HG03135 (cell line): ENCODE measurements around the gene CCT3.
A peak's percentile ranks its signal among the peaks of the same experiment; 100 is the strongest.
"Not testable (repeated sequence)": the region's sequence is repeated elsewhere in the genome, so short reads cannot be mapped to it uniquely, and the experiment has no call there.

Experiments used
- ATAC-seq: cut with Tn5 transposase; IDR thresholded peaks from one replicate; pipeline ENCODE4 v1.9.1; 2021; ENCODE audit warnings: mild to moderate bottlenecking, moderate library complexity; ENCODE audit not compliant: unreplicated experiment

CCT3 gene

DNA sequence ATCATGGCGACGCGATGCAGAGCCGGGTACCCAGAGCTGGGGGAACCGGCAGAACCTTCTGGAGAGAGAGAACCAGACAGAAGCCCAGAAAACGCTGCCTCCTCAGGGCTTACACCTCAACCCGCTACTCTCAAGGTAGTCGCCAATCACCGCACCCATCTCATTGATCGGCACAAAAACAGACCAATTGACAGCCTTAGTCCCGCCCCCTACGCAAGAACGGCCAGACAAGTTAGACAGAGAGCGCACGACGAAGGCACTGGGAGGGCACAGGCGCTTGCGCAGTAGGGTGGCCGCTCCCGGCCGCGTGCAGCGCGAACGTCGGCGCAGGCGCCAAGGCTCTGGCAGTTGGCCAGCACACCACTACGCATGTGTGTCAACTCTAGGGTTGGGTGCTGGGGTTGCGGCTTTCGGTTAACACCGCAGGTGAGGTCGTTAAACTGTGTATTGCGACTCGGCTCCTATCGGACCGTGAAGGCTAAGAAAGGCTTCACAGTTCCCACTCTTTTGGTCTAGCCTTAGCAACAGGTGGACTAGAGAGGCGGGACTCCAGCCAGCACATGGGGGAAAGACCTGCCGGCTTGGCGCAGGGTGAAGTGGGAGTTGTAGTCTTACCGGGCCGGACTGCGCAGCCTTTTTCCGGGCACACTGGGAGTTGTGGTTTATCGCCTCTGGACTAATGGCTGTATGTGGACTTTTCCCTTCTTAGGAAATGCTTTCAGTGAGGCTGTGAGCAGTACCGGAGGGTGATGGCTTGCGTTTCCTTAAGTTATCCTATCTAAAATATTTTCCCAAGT is at the start of gene CCT3, which contains the start of gene TSACC:
Gene CCT3, minus strand, starts transcription at position 113 of the 797 bp plus-strand sequence. Its CDS starts 108 bp downstream, at position 5.
Gene TSACC, plus strand, starts transcription at position 347 of the 797 bp plus-strand sequence. CDS start 1,232 bp downstream, outside the sequence.
- peak; percentile 94 for ATAC-seq

DNA sequence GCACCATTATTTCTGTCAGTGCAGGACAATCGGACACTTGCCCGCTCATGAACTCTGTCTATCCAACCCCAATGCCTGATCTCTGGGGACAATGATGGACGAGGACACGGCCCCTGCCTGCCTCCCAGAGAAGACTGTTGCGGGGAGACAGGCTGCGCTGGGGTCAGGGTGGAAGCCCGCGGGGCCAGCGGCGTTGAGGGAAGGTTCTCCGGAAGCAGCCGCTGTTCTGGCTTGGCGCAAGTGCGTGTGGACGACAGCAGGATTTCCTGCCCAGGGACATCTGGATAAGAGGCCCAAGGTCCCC is 49.7 kb upstream of the CCT3 start:
- ATAC-seq, result no peak

DNA sequence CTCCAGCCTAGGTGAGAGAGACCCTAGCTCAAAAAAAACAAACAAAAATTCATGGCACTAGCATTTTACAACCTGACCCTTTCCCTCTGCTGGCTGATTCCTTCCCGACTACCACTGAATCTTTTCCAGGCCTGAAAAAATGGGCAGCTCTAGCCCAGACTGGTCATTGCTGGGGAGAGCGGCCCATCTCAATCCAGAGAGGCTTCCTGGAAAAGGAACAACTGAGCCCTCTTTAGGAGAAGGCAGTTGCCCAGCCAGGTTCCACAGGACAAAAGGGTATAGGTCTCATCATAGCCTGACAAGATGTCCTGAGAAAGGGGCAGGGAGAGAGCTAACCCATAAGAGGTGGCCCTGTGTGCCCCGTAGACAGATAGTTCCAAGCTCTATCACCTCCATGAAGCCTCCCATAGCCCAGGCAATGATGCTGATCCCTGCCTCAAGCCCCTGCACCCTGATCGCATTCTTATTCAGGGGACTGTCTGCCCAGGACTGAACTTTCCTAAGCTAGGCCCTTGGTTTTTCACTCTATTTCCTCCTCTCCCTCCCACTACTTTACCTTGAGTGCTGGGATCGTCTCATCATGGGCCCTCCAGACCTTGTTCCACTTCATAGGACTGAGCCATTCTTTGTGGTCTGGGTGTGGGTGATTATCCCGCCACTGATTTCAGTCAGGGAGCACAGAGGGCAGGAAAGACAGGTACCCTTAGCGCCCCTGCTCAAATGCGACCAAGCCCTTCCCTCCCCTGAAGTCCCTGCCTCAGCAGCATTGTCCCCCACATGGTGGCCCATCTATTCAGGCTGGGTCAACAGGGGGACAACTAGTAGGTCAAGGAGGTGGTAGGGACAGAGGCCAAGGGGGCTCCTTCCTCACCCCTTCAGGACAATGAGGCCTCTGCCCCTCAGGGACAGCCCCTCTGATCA is 49.1 kb upstream of the CCT3 start:
- no peak for ATAC-seq

DNA sequence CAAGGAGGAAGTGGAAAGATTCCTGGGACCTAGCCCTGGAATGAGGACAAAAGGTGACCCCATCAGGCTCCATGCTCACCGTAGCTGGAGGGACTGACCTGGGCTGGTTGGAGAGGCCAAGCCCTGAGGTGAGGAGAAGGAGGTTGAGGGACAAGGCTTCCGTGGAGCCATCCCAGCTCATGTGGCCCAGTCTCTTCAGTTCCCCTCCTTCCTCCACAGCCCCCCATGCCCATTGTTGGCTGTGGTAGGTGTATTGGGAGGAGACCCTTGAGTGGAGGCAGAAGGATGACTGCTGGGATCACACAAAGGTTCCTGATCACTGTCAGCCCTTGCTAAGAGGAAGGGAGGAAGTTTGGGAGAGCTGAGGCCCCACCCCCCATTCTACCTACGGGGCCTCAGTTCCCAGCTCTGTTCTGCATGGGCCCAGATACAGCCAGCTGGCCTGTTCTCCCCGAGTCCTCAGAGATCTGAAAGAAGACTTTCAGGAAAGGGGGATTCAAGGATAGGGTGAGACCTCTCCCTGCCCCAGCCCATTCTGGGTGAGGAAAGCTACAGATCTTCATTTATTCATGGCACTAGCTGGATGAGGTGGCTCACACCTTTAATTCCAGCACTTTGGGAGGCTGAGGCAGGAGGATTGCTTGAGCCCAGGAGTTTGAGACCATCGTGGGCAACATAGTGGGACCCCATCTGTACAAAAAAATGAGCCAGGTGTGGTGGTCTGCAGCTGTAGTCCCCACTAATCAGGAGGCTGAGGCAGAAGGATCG is 48.2 kb upstream of the CCT3 start:
- ATAC-seq, result no peak

DNA sequence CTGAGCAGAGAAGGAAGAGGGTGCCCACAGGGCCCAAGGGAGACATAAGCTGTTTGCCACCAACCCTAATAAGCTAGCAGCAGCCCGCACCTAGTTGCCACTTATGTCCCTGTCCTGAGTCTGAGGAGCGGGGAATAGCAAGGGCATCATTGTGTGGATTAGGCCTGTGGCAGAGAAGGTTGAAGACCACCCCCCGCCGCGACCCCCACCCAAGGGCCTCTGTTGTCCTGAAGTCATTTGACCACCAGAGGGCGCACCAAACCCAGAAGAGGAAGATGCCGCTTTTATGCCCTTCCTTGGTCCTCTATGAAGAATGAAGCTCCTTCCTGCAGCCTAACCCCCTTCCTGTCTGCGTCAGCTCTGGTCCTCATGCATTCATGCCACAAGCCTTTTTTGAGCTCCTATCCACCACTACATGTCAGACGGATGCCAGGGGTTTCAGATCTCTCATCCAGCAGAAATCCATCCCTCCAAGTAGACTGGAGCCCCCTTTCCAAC is 47.5 kb upstream of the CCT3 start:
- ATAC-seq, result no peak

DNA sequence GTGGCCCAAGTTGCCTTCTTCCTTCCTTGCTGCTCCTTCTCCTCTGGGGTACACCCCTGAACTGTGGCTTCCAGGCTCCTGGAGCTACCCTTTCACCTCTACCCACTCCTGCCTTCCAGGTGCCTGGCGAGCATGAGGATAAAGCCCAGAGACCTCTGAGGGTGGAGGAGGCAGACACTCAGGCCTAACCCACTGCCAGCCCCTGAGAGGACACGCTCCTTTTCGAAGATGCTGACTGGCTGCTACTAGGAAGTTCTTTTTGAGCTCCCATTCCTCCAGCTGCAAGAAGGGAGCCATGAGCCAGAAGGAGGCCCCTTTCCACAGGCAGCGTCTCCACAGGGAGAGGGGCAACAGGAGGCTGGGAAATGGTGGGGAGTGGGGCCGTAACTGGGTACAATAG is 46.6 kb upstream of the CCT3 start:
- no peak for ATAC-seq

DNA sequence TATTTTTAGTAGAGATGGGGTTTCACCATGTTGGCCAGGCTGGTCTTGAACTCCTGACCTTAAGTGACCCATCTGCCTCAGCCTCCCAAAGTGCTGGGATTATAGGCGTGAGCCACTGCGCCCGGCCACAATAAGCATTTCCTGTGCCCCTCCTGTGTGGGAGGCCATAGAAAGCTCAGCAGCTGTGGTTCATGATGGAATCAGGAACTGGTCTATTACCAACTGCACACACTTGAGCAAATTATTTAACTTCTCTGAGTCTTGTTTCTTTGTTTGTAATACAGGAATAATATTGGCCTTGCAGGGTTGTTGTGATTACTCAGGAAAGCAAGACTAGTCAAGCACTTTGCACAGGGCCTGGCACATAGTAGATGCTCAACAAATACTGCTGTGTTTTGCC is 45.9 kb upstream of the CCT3 start:
- ATAC-seq, result no peak

DNA sequence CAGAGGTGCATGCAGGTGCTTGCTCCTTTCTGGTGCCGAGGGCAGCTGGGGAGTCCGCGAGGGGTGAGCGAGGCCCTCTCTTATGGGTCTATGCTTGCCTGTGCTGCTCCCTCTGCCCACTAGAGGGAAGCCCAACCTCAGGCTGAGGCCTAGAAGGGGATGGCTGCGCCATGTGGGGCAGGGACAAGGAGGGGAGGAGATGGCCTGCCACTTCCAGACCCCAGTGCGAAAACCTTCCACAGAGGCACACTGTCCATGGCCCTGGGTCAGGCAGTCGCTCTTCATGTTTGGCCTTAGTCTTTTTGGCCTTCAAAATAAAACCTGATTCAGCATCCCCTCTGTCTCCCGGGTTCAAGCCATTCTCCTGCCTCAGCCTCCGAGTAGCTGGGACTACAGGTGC is 44.9 kb upstream of the CCT3 start:
- peak; percentile 55 for ATAC-seq

DNA sequence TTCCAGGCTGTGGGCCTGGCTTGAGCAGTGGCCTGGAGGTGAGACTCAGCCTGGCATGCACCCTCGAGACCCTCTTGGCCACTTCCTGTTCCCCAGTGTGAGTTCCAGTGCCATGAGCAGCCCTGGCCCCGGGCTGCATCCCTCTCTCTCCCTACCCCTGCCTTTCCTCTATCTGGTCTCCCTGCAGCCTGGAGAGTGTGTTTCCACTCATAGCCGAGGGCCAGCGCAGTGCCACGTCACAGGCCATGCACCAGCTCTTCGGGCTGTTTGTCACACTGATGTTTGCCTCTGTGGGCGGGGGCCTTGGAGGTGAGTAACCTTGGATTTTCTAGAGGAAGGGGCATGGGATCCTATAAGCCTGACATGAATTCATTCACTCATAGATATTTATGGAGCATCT is 44.5 kb upstream of the CCT3 start:
- ATAC-seq, result no peak

DNA sequence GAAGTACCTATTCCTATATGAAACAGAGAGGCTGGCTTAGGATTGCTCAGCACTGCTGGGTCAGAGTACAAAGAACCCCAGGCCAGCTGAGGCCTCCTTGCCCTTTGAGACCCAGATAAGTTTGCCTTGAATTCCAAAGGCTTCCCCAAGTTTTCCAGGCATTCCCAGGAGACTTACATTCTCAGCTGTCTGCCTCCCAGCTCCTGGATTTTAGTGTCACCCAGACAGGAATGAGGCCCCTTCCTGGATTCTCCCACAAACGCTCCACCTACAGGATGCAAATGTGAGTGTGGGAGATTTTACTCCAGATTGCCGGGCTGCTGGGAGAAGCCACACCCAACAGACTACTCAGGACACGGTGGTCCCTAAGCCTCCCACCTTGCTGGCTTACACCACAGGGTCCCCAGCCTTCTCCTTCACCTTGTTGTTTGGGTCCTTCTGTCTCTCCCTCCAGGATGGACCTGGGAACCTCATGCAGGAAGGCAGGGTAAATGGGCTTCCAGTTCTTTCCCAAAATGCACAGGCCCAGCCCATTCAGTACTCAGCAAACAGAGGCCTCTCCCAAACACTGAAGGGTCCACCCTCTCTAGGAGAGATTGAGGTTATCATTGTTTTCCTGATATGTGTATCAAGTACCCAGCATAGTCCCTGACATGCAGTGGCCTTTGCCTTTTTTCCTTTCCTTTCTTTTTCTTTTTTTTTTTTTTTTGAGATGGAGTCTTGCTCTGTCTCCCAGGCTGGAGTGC is 41.5 kb upstream of the CCT3 start:
- no peak for ATAC-seq

DNA sequence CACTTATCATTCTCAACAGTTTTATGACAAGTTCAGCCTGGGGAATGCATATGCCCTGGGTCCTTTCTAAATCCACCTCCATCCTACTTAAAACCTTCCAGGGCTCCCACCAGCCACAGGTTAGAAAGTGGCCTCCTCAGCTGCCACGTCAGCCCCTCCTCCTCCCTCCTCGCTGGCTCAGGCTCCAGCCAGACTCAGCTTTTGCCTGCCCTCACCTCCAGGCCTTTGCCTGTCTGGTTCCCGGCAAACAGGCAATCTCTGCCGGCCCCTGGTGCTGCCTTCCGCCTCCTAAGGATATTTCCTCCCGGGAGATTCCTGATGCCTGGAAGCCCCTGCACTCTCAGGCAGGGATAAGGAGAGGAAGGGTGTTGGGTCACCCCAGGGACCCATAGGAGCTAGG is 40.5 kb upstream of the CCT3 start:
- no peak for ATAC-seq

DNA sequence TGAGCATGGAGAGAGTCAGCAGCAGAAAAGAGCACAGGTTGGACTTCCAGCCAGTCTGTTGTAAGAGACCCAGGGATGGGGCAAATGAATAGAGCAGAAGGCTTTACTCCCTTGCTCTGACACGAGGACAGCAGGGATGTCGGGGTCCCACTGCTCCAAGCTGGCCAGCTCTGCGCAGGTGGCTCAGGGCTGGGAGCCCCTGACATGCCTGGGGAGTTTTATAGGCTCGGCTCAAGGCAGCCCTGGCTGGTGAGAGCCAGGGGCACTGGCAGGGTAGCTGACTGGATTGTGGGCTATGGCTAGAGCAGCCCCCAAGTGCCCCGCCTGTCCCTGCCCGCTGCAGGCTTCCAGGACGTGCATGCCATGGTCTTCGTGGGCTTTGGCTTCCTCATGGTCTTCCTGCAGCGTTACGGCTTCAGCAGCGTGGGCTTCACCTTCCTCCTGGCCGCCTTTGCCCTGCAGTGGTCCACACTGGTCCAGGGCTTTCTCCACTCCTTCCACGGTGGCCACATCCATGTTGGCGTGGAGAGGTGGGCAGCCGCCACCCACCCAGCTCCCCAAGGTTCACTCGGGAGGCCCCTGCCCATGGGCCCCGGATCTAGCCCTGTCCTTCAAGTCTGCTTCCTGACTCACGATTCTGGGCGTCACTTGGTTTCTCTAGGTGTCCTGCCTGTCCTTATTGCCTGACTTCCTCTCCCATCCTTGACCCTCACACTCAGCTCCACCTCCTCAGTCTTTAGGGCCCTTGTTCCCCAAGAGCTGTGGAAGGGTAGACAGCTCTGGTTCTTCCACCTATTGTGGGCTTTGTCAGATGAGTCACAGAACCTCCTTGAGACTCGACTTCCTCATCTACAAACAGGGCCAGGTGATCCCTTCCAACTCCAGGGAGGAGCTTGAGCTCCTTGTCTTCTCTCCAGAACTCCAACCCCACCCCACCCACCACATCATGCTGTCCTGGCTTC is 39.1 kb upstream of the CCT3 start:
- ATAC-seq, result no peak

DNA sequence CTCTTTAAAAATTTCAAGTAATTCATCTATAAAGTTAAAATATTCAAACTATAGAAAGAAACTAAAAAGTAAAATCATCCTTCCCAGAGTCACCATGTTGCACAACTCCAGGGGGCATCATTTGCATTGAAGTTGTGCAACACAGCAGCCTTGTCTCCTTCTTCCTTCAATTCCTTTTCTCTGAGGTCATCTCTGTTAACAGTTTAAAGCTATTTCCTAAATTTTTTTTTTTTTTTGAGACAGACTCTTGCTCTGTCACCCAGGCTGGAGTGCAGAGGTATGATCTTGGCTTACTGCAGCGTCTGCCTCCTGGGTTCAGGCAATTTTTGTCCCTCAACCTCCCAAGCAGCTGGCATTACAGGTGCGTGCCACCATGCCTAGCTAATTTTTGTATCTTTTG is 38.1 kb upstream of the CCT3 start:
- ATAC-seq, result no peak

DNA sequence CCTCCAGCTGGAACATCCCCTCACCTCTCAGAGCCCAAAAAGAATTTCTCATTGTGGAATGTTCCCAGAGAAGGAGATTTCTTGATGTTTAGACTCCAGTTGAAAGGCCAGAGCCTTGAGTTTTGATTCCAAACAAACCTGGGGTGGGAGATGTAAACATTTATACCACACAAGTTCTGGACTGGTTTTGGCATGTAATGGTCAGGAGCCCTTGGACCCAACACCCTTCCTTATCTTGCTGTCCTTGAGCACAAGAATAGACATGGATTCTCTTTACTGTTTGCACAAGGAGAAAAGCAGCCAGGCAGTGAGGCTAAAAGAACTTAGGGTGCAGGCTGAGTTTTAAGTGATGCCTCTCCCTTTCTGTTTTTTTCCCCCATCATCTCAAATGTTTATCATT is 35.5 kb upstream of the CCT3 start:
- ATAC-seq, result no peak

DNA sequence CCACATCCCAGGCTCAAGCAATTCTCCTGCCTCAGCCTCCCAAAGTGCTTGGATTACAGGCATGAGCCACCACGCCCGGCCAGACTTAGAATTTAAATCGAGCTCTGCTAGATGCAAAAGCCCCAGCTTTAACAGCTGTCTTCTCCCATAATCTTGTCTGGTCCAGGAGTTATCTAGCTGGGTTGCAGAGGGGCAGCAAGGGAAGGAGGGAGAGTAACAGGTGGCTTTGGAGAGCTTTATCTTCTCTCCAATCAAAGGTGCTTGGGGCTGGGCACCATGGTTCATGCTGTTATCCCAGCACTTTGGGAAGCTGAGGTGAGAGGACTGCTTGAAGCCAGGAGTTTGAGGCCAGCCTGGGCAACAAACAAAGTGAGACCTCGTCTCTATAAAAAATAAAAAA is 34.8 kb upstream of the CCT3 start:
- ATAC-seq, result no peak

DNA sequence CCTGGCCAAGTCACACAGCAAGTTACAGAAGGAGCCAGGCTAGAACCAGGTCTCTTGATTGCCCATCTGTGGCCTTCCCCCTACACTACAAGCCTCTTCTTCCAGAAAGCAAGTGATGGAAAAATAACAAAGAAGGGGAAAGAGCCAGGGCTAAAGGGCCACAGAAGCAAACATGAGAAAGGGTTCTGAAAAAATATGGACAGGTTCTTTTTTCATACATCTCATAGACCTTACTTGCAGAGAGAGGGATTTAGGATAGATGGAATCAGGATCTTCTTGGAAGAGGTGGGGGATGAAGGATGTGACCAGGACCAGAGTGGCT is 34.1 kb upstream of the CCT3 start:
- no peak for ATAC-seq

DNA sequence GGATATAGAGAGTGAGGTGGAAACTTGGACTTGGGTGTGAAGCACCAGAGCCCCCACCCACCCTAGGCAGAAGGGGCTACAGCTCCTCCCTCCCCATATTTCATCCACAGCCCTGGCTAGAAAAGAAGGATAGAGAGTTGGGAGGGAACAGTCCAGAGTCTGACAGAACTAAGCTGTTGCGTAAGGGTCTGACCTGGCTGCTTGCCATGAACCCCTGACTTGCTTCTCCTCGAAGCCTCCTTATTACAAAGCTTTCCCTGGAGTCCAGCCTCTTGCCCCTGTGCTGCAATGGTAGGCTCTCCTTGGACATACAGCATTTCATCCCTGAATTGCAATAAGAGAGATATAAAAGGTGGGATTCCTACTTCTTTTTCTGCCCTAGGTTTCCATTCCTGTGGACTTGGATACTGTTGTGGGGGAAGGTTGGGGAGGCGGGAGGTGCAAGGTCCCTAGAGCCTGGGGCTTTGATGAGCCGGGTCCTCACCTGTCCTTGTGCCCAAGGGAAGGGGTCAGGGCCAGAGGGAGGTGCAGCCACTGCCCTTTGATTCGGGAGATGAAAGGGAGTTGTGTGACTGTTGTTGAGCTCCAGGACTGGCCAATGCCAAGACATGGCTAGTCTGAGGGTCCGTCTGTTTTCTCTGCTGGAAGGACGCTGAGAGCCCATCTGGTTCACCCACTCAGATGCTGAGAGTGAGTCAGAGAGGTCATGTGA is 33.6 kb upstream of the CCT3 start:
- no peak for ATAC-seq

DNA sequence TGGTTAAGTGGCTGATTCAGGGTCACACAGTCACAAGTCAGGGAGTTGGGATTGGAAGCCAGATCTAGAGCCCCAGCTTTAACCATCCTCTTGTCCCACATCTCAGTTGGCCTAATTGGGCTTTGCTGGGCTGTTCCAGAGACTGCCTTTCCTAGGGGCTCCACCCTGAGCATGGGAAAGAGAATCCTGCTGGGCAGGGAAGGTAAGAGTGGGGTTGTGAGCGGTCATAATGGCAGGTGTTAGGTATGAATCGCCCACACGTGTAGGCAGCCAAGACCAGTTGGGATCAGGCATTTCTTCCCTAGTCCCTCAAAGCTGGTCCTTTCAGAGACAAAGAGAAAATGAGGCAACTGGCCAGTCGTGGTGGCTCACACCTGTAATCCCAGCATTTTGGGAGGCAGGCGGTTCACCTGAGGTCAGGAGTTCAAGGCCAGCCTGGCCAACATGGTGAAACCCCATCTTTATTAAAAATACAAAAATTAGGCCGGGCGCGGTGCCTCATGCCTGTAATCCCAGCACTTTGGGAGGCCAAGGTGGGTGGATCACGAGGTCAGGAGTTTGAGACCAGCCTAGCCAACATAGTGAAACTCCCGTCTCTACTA is 31.7 kb upstream of the CCT3 start:
- ATAC-seq, result not testable (repeated sequence)
